ENCODE results near the gene SDF4.

The SDF4 gene

DNA sequence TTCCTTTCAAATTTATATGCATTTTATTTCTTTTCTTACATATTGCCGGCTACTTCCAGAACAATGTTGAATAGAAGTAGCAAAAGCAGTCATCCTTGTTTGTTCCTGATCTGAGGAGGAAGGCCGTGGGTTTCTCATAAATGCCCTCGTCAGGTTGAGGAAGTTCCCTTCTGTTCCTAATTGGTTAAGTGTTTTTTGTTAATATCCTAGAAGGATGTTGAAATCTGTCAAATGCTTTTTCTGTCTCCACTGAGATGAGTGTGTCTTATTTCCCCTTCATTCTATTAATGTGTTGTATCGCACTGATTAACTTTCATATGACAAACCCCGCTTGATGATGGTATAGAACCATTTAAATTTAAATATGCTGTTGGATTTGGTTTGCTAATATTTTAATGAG is 42.7 kb downstream of the SDF4 start:
- TF ChIP-seq, protein P1, sequence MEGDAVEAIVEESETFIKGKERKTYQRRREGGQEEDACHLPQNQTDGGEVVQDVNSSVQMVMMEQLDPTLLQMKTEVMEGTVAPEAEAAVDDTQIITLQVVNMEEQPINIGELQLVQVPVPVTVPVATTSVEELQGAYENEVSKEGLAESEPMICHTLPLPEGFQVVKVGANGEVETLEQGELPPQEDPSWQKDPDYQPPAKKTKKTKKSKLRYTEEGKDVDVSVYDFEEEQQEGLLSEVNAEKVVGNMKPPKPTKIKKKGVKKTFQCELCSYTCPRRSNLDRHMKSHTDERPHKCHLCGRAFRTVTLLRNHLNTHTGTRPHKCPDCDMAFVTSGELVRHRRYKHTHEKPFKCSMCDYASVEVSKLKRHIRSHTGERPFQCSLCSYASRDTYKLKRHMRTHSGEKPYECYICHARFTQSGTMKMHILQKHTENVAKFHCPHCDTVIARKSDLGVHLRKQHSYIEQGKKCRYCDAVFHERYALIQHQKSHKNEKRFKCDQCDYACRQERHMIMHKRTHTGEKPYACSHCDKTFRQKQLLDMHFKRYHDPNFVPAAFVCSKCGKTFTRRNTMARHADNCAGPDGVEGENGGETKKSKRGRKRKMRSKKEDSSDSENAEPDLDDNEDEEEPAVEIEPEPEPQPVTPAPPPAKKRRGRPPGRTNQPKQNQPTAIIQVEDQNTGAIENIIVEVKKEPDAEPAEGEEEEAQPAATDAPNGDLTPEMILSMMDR (IDR thresholded peaks at IDR 0.05; ENCODE audit: poor library complexity, severe bottlenecking), result no peak
- H3K4me3 ChIP-seq (ENCODE audit: severe bottlenecking), result no peak overlapping the region
- H3K36me3 ChIP-seq (ENCODE audit: low read depth), result no peaks in the 10 kb centered on the region
- ATAC-seq (ENCODE audit: low read depth) (no peak), DNase-seq (ENCODE audit: low spot score) (no peak)
- H3K9me3 ChIP-seq (ENCODE audit: severe bottlenecking), result no peaks in the 10 kb centered on the region
- H3K27me3 ChIP-seq (ENCODE audit: insufficient read depth, poor library complexity, severe bottlenecking), result no peaks in the 10 kb centered on the region
- H3K4me1 ChIP-seq (ENCODE audit: insufficient read depth, poor library complexity, severe bottlenecking), result no peaks in the 10 kb centered on the region
- no peak overlapping the region for H3K27ac ChIP-seq (ENCODE audit: poor library complexity, severe bottlenecking)

- DNase-seq (ENCODE audit: low spot score), result no peak
- TF ChIP-seq, protein P1 (IDR thresholded peaks at IDR 0.05; ENCODE audit: poor library complexity, severe bottlenecking), result no peak
- Histone ChIP-seq H3K27ac (ENCODE audit: poor library complexity, severe bottlenecking) (no peak overlapping the region), H3K4me3 (ENCODE audit: severe bottlenecking) (no peak overlapping the region), H3K9me3 (ENCODE audit: severe bottlenecking) (no peaks in the 10 kb centered on the region), H3K36me3 (ENCODE audit: low read depth) (no peaks in the 10 kb centered on the region), H3K4me1 (ENCODE audit: insufficient read depth, poor library complexity, severe bottlenecking) (no peaks in the 10 kb centered on the region), H3K27me3 (ENCODE audit: insufficient read depth, poor library complexity, severe bottlenecking) (no peaks in the 10 kb centered on the region)
- no peak for ATAC-seq (ENCODE audit: low read depth)
Observed at GRCh38 chr1:1187938-1188337, 43.9 kb downstream of the SDF4 start.

DNA sequence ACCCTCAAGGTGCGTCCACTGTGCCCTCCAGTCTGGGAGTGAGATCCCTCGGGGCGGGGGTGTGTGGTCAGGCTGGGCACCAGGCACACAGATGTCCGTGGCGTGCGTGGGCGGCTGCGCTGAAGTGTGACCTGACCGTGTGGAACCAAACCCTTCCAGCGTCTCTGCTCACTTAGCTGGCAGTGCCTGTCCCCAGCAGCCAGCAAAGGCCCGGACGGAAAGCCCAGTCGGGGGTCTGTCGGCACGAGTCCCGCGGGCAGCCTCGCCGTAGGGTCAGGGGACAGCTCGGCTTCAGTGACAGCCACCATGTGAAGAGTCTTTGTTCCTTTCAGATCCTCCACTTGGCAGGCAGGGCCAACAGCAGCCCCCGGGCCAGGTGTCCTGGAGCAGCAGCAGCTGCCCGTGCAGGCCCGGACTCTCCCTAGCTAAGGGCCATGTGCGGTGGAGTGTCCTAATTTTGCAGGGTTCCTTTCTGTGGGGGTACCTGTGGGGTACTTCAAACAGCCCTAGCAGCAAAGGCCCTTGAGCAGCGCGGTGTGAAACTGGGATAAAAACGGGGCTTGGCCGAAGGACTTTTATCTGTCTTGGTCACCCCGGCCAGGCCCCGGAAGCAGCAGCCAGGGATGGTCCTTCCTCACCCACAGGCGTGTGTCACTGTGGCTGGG is 46.6 kb downstream of the SDF4 start:
- Histone ChIP-seq H3K4me1 (ENCODE audit: insufficient read depth, poor library complexity, severe bottlenecking) (no peaks in the 10 kb centered on the region), H3K27me3 (ENCODE audit: insufficient read depth, poor library complexity, severe bottlenecking) (no peaks in the 10 kb centered on the region), H3K36me3 (ENCODE audit: low read depth) (no peaks in the 10 kb centered on the region), H3K4me3 (ENCODE audit: severe bottlenecking) (no peak overlapping the region), H3K27ac (ENCODE audit: poor library complexity, severe bottlenecking) (no peak overlapping the region), H3K9me3 (ENCODE audit: severe bottlenecking) (no peaks in the 10 kb centered on the region)
- TF ChIP-seq, protein P1 (IDR thresholded peaks at IDR 0.05; ENCODE audit: poor library complexity, severe bottlenecking), result no peak
- DNase-seq (ENCODE audit: low spot score) (peak; percentile 54), ATAC-seq (ENCODE audit: low read depth) (no peak)

DNA sequence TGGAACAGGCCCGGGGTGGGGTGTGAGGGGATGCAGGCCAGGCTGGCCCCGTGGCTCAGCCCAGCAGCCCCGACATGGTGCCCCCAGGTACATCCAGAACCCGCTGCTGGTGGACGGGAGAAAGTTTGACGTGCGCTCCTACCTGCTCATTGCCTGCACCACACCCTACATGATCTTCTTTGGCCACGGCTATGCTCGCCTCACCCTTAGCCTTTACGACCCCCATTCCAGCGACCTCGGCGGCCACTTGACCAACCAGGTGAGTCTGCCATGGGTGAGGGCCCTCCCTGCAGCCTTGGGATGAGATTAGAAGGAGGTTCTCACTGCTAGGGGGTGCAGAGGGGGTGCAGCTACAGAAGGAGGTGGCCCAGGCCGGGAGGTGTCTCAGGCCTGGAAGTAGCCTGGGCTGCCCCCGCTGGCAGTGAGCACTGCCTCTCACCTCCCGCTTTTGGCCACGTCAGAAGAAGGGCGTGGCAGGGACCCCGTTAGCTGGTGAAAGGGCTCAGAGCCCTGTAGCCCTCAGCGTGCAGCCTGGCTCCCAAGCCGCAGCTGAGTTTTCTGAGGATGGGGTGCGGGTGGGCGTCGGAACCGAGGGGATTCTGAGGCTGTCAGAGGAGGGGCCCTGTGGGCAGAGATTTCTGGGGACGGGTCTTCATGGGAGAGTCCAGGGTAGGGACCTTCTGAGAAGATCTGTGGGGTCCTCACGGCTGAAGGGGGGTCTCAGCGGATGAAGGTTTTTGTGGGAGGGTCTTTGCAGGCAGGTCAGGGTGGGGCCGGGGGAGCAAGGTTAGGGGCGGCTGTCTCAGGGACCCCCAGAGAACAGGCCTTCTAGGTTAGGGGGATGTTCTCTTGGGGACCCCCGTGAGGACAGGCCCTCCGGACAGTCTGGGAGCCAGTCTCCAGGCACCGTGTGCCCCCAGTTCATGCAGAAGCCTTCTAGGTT is 47.7 kb downstream of the SDF4 start:
- Histone ChIP-seq H3K27me3 (ENCODE audit: insufficient read depth, poor library complexity, severe bottlenecking) (no peaks in the 10 kb centered on the region), H3K9me3 (ENCODE audit: severe bottlenecking) (no peaks in the 10 kb centered on the region), H3K36me3 (ENCODE audit: low read depth) (no peaks in the 10 kb centered on the region), H3K4me1 (ENCODE audit: insufficient read depth, poor library complexity, severe bottlenecking) (no peaks in the 10 kb centered on the region), H3K27ac (ENCODE audit: poor library complexity, severe bottlenecking) (no peak overlapping the region), H3K4me3 (ENCODE audit: severe bottlenecking) (no peak overlapping the region)
- TF ChIP-seq, protein P1 (IDR thresholded peaks at IDR 0.05; ENCODE audit: poor library complexity, severe bottlenecking), result no peak
- ATAC-seq (ENCODE audit: low read depth) (no peak), DNase-seq (ENCODE audit: low spot score) (no peak)
